ENCODE results near the gene KCTD5.

Gene KCTD5

GRCh38 chr16:2715519-2715918, 33.2 kb downstream of the KCTD5 start:
- H4K20me1 ChIP-seq (ENCODE audit: low read depth, low read length): no peaks in the 10 kb centered on the region
- no peaks in the 10 kb centered on the region for H3F3A ChIP-seq (ENCODE audit: insufficient read depth)
- no peaks in the 10 kb centered on the region for H3K79me2 ChIP-seq (ENCODE audit: insufficient read depth, low read length)
- no peak overlapping the region for H3K27ac ChIP-seq (ENCODE audit: low read depth, low read length)
- H3K9me3 ChIP-seq (ENCODE audit: insufficient read depth, low read length): no peaks in the 10 kb centered on the region
- H3K9me2 ChIP-seq (replicated peaks; ENCODE audit: insufficient read depth, low read length): no peaks in the 10 kb centered on the region
- no peak overlapping the region for H3K4me3 ChIP-seq (ENCODE audit: insufficient read depth, low read length, poor library complexity, severe bottlenecking)
- H3K36me3 ChIP-seq (ENCODE audit: low read length): no peaks in the 10 kb centered on the region
- H3K27me3 ChIP-seq (ENCODE audit: low read length): no peaks in the 10 kb centered on the region
- no peak overlapping the region for H3K4me2 ChIP-seq (ENCODE audit: low read depth, low read length, poor library complexity, severe bottlenecking)
- TF ChIP-seq EZH2phosphoT487 (conservative IDR thresholded peaks at IDR 0.05; ENCODE audit: low read length) (no peak), CTCF (IDR thresholded peaks at IDR 0.05; ENCODE audit: insufficient read depth, low read length, poor library complexity, severe bottlenecking) (no peak)
- H3K9ac ChIP-seq (ENCODE audit: low read length): no peak overlapping the region
- H2AFZ ChIP-seq (ENCODE audit: low read depth, low read length, severe bottlenecking): no peak overlapping the region

GRCh38 chr16:2715966-2716885, 33.9 kb downstream of the KCTD5 start:
- Histone ChIP-seq H3K4me2 (ENCODE audit: low read depth, low read length, poor library complexity, severe bottlenecking) (no peak overlapping the region), H3K36me3 (ENCODE audit: low read length) (no peaks in the 10 kb centered on the region), H3K79me2 (ENCODE audit: insufficient read depth, low read length) (no peaks in the 10 kb centered on the region), H2AFZ (ENCODE audit: low read depth, low read length, severe bottlenecking) (no peak overlapping the region), H3F3A (ENCODE audit: insufficient read depth) (no peaks in the 10 kb centered on the region), H3K27ac (ENCODE audit: low read depth, low read length) (no peak overlapping the region), H3K9me2 (replicated peaks; ENCODE audit: insufficient read depth, low read length) (no peaks in the 10 kb centered on the region), H3K4me3 (ENCODE audit: insufficient read depth, low read length, poor library complexity, severe bottlenecking) (no peak overlapping the region), H4K20me1 (ENCODE audit: low read depth, low read length) (no peaks in the 10 kb centered on the region), H3K9ac (ENCODE audit: low read length) (no peak overlapping the region), H3K9me3 (ENCODE audit: insufficient read depth, low read length) (no peaks in the 10 kb centered on the region), H3K27me3 (ENCODE audit: low read length) (no peaks in the 10 kb centered on the region)
- TF ChIP-seq CTCF (IDR thresholded peaks at IDR 0.05; ENCODE audit: insufficient read depth, low read length, poor library complexity, severe bottlenecking) (no peak), EZH2phosphoT487 (conservative IDR thresholded peaks at IDR 0.05; ENCODE audit: low read length) (no peak)

GRCh38 chr16:2716948-2717347, 34.6 kb downstream of the KCTD5 start:
- H2AFZ ChIP-seq (ENCODE audit: low read depth, low read length, severe bottlenecking): no peak overlapping the region
- H3K9me3 ChIP-seq (ENCODE audit: insufficient read depth, low read length): no peaks in the 10 kb centered on the region
- H3K36me3 ChIP-seq (ENCODE audit: low read length): no peaks in the 10 kb centered on the region
- no peak overlapping the region for H3K27ac ChIP-seq (ENCODE audit: low read depth, low read length)
- H4K20me1 ChIP-seq (ENCODE audit: low read depth, low read length): no peaks in the 10 kb centered on the region
- TF ChIP-seq EZH2phosphoT487 (conservative IDR thresholded peaks at IDR 0.05; ENCODE audit: low read length): no peak
- no peak for TF ChIP-seq CTCF (IDR thresholded peaks at IDR 0.05; ENCODE audit: insufficient read depth, low read length, poor library complexity, severe bottlenecking)
- no peak overlapping the region for H3K4me3 ChIP-seq (ENCODE audit: insufficient read depth, low read length, poor library complexity, severe bottlenecking)
- no peak overlapping the region for H3K4me2 ChIP-seq (ENCODE audit: low read depth, low read length, poor library complexity, severe bottlenecking)
- no peaks in the 10 kb centered on the region for H3K79me2 ChIP-seq (ENCODE audit: insufficient read depth, low read length)
- no peak overlapping the region for H3K9ac ChIP-seq (ENCODE audit: low read length)
- H3F3A ChIP-seq (ENCODE audit: insufficient read depth): no peaks in the 10 kb centered on the region
- no peaks in the 10 kb centered on the region for H3K27me3 ChIP-seq (ENCODE audit: low read length)
- no peaks in the 10 kb centered on the region for H3K9me2 ChIP-seq (replicated peaks; ENCODE audit: insufficient read depth, low read length)

All from SU-DHL-6 (cell line).